ENCODE results near the gene SERPINE1. TPM values are rescaled to one million over a fixed set of nuclear protein-coding genes. Genes with fewer than 3 reads are reported as not detected.

SERPINE1 gene
- polyA plus RNA-seq, 1 donor from 2014 or later, result not detected

- Mint-ChIP-seq H3K27ac (peak overlapping the region; percentile 59 to 97 (median 88)), H3K9me3 (peaks cover 0 to 12% (median 0%) of the 10 kb centered on the region in 3 donors), H3K4me1 (peaks cover 18 to 25% (median 20%) of the 10 kb centered on the region in 3 donors), H3K27me3 (peaks cover 81% of the 10 kb centered on the region), H3K36me3 (no peaks in the 10 kb centered on the region), H3K4me3 (peak overlapping the region; percentile 46 to 89 (median 80))
These were observed 45.3 kb downstream of the SERPINE1 start for GRCh38 chr7:101172005-101172853.

GRCh38 chr7:101172854-101173751, 46.2 kb downstream of the SERPINE1 start:
- H3K4me1 Mint-ChIP-seq, result peaks cover 16 to 25% (median 20%) of the 10 kb centered on the region in 3 donors
- H3K27ac Mint-ChIP-seq, result peak overlapping the region in 2 of 3 donors; percentile 59 to 65
- H3K9me3 Mint-ChIP-seq, result peaks cover 0 to 12% (median 0%) of the 10 kb centered on the region in 3 donors
- no peaks in the 10 kb centered on the region for H3K36me3 Mint-ChIP-seq
- peaks cover 82% of the 10 kb centered on the region for H3K27me3 Mint-ChIP-seq
- H3K4me3 Mint-ChIP-seq, result peak overlapping the region in 2 of 4 donors; percentile 12 to 82

- Mint-ChIP-seq H3K4me3 (peak overlapping the region in 3 of 4 donors; percentile 52 to 82 (median 73)), H3K36me3 (no peaks in the 10 kb centered on the region), H3K9me3 (peaks cover 0 to 12% (median 0%) of the 10 kb centered on the region in 3 donors), H3K4me1 (peaks cover 16 to 25% (median 20%) of the 10 kb centered on the region in 3 donors), H3K27ac (peak overlapping the region; percentile 47 to 85 (median 63)), H3K27me3 (peaks cover 81% of the 10 kb centered on the region)
These were observed 46.9 kb downstream of the SERPINE1 start for GRCh38 chr7:101173752-101174244.

GRCh38 chr7:101174322-101174854, 47.5 kb downstream of the SERPINE1 start:
- H3K27me3 Mint-ChIP-seq, result peaks cover 80% of the 10 kb centered on the region
- H3K27ac Mint-ChIP-seq, result peak overlapping the region in 2 of 3 donors; percentile 47 to 85
- peaks cover 0 to 12% (median 0%) of the 10 kb centered on the region in 3 donors for H3K9me3 Mint-ChIP-seq
- peaks cover 15 to 25% (median 17%) of the 10 kb centered on the region in 3 donors for H3K4me1 Mint-ChIP-seq
- H3K4me3 Mint-ChIP-seq, result peak overlapping the region in 3 of 4 donors; percentile 52 to 78 (median 71)
- no peaks in the 10 kb centered on the region for H3K36me3 Mint-ChIP-seq

GRCh38 chr7:101175664-101176063, 48.8 kb downstream of the SERPINE1 start:
- peaks cover 7 to 18% (median 8%) of the 10 kb centered on the region in 3 donors for H3K4me1 Mint-ChIP-seq
- H3K4me3 Mint-ChIP-seq, result no peak overlapping the region
- peaks cover 0 to 10% (median 0%) of the 10 kb centered on the region in 3 donors for H3K9me3 Mint-ChIP-seq
- H3K27me3 Mint-ChIP-seq, result peaks cover 73% of the 10 kb centered on the region
- H3K27ac Mint-ChIP-seq, result peak overlapping the region in 2 of 3 donors; percentile 46 to 85
- peaks cover 2% of the 10 kb centered on the region for H3K36me3 Mint-ChIP-seq

- H3K4me1 Mint-ChIP-seq, result peaks cover 4 to 12% (median 8%) of the 10 kb centered on the region in 3 donors
- peaks cover 0 to 3% (median 0%) of the 10 kb centered on the region in 3 donors for H3K9me3 Mint-ChIP-seq
- H3K27ac Mint-ChIP-seq, result no peak overlapping the region
- H3K36me3 Mint-ChIP-seq, result peaks cover 3% of the 10 kb centered on the region
- peak overlapping the region in 1 of 4 donors; percentile 60 for H3K4me3 Mint-ChIP-seq
- H3K27me3 Mint-ChIP-seq, result peaks cover 69% of the 10 kb centered on the region
These were observed 50.7 kb downstream of the SERPINE1 start for GRCh38 chr7:101177644-101178043.

- H3K27me3 Mint-ChIP-seq, result peaks cover 59% of the 10 kb centered on the region
- H3K36me3 Mint-ChIP-seq, result peaks cover 3% of the 10 kb centered on the region
- peaks cover 0 to 1% (median 0%) of the 10 kb centered on the region in 3 donors for H3K9me3 Mint-ChIP-seq
- H3K4me1 Mint-ChIP-seq, result peaks cover under 1 to 8% (median 7%) of the 10 kb centered on the region in 3 donors
- H3K4me3 Mint-ChIP-seq, result peak overlapping the region in 2 of 4 donors; percentile 65 to 70
- H3K27ac Mint-ChIP-seq, result no peak overlapping the region
These were observed 52.2 kb downstream of the SERPINE1 start for GRCh38 chr7:101179117-101179516.

- Mint-ChIP-seq H3K4me3 (peak overlapping the region in 2 of 4 donors; percentile 4 to 70), H3K9me3 (peaks cover 0 to 1% (median 0%) of the 10 kb centered on the region in 3 donors), H3K27me3 (peaks cover 53% of the 10 kb centered on the region), H3K4me1 (peaks cover 0 to 6% (median 4%) of the 10 kb centered on the region in 3 donors), H3K36me3 (peaks cover 3% of the 10 kb centered on the region), H3K27ac (no peak overlapping the region)
These were observed 52.8 kb downstream of the SERPINE1 start for GRCh38 chr7:101179713-101180112.

GRCh38 chr7:101180130-101180755, 53.3 kb downstream of the SERPINE1 start, which contains the start of gene NAT16:
Gene NAT16, minus strand, starts transcription at chr7:101180293. Its CDS starts 5,486 bp downstream, at chr7:101174807.
- Mint-ChIP-seq H3K4me3 (peak within 1 kb of the TSS in 3 of 4 donors; percentile 4 to 78 (median 66)), H3K27ac (peak within 1 kb of the TSS in 1 of 3 donors; percentile 75), H3K9me3 (peaks cover 0 to 1% (median 0%) of the 10 kb centered on the region in 3 donors), H3K27me3 (peaks cover 51% of the 10 kb centered on the region), H3K36me3 (peaks cover 3% of the 10 kb centered on the region), H3K4me1 (peaks cover 0 to 6% (median 4%) of the 10 kb centered on the region in 3 donors)

GRCh38 chr7:101185258-101185839, 58.4 kb downstream of the SERPINE1 start:
- peaks cover 3% of the 10 kb centered on the region for H3K36me3 Mint-ChIP-seq
- no peak overlapping the region for H3K27ac Mint-ChIP-seq

GRCh38 chr7:101186194-101186593, 59.3 kb downstream of the SERPINE1 start:
- H3K27ac Mint-ChIP-seq, result no peak overlapping the region
- no peak overlapping the region for H3K4me3 Mint-ChIP-seq
- H3K4me1 Mint-ChIP-seq, result peaks cover 0 to 4% (median 0%) of the 10 kb centered on the region in 3 donors
- H3K36me3 Mint-ChIP-seq, result no peaks in the 10 kb centered on the region
- peaks cover 0 to 1% (median 0%) of the 10 kb centered on the region in 3 donors for H3K9me3 Mint-ChIP-seq
- H3K27me3 Mint-ChIP-seq, result peaks cover 11% of the 10 kb centered on the region

More at GRCh38 chr7:101185258-101185839, 58.4 kb downstream of the SERPINE1 start:
- Mint-ChIP-seq H3K9me3 (peaks cover 0 to 1% (median 0%) of the 10 kb centered on the region in 3 donors), H3K27me3 (peaks cover 16% of the 10 kb centered on the region), H3K4me3 (no peak overlapping the region), H3K4me1 (peaks cover 0 to 4% (median 2%) of the 10 kb centered on the region in 3 donors)

GRCh38 chr7:101186844-101187428, 60.0 kb downstream of the SERPINE1 start:
- Mint-ChIP-seq H3K4me1 (peaks cover 0 to 4% (median 0%) of the 10 kb centered on the region in 3 donors), H3K27me3 (peaks cover 10% of the 10 kb centered on the region), H3K27ac (no peak overlapping the region), H3K36me3 (no peaks in the 10 kb centered on the region), H3K4me3 (no peak overlapping the region), H3K9me3 (peaks cover 0 to 1% (median 0%) of the 10 kb centered on the region in 3 donors)

Data from IgD-negative memory B cell (primary cell).